Neural progenitor cell (in vitro differentiated cells): Measurements from ENCODE around the gene GMDS.
A peak's percentile ranks its signal among the peaks of the same experiment; 100 is the strongest.

Source experiments
- CTCF ChIP-seq: fragments of 200-600 bp; sonication (generic); IDR thresholded peaks from 2 replicates; pipeline ENCODE4 v1.5.1; 2017; ENCODE audit warnings: antibody characterized with exemption, mild to moderate bottlenecking
- EZH2 ChIP-seq: fragments of 200-600 bp; sonication (generic); IDR thresholded peaks from 2 replicates; pipeline ENCODE4 v1.6.1; 2017; ENCODE audit warnings: antibody characterized with exemption, mild to moderate bottlenecking, moderate library complexity
- EZH2phosphoT487 ChIP-seq: fragments of 200-600 bp; sonication (generic); IDR thresholded peaks from 2 replicates; pipeline ENCODE4 v1.6.1; 2017; ENCODE audit warnings: antibody characterized with exemption

GRCh38 chr6:1607516-1608221 is 637.7 kb downstream of the GMDS start:
- no peak for TF ChIP-seq CTCF
- TF ChIP-seq EZH2, result peak; percentile 88
- peak; percentile 68 for TF ChIP-seq EZH2phosphoT487
